Kidney (tissue), 14 donors: ENCODE data around the gene URGCP. TPM values are rescaled to one million over a fixed set of nuclear protein-coding genes. Genes with fewer than 3 reads are reported as not detected.
"Not testable (repeated sequence)": the region's sequence is repeated elsewhere in the genome, so short reads cannot be mapped to it uniquely, and the experiment has no call there.

ENCODE experiments used
- DNase-seq, 5 donors: peaks; one replicate each; pipeline ENCODE4 v3.0.0-alpha.2; 2013 to 2020
- FAIRE-seq: peaks from 2 replicates; lab custom pipeline; 2012; peaks lifted over from hg19 to GRCh38; lab: Jason Lieb, UNC
- H3K27ac ChIP-seq, 2 donors: one replicate each; pipeline ENCODE4 v1.7.0; 2013; ENCODE audit warnings: low read depth in 2 of 2, low read length in 2 of 2, inconsistent platforms in 1 of 2
- H3K27me3 ChIP-seq: one replicate; pipeline ENCODE4 v1.7.1; 2013; ENCODE audit warnings: low read length, inconsistent platforms; ENCODE audit not compliant: control insufficient read depth, insufficient read depth
- H3K36me3 ChIP-seq, 3 donors: one replicate each; pipeline versions ENCODE4 v1.7.0 to v1.7.1; 2013; ENCODE audit warnings: low read length in 3 of 3, control low read depth in 1 of 3, inconsistent platforms in 1 of 3; ENCODE audit not compliant: insufficient read depth in 3 of 3, control insufficient read depth in 2 of 3
- H3K4me1 ChIP-seq, 3 donors: one replicate each; pipeline versions ENCODE4 v1.7.0 to v1.7.1; 2013; ENCODE audit warnings: low read length in 3 of 3, inconsistent platforms in 1 of 3, low read depth in 1 of 3; ENCODE audit not compliant: control insufficient read depth in 2 of 3, insufficient read depth in 2 of 3
- H3K4me3 ChIP-seq, 3 donors: one replicate each; pipeline versions ENCODE4 v1.7.0 to v1.8.1; 2013; ENCODE audit warnings: low read length in 3 of 3, control low read depth in 1 of 3, inconsistent platforms in 1 of 3
- H3K9ac ChIP-seq, 3 donors: one replicate each; pipeline versions ENCODE4 v1.7.0 to v1.7.1; 2013; ENCODE audit warnings: low read length in 3 of 3, control low read depth in 1 of 3, inconsistent platforms in 1 of 3
- H3K9me3 ChIP-seq, 3 donors: one replicate each; pipeline versions ENCODE4 v1.7.0 to v1.7.1; 2013; ENCODE audit warnings: low read length in 3 of 3, control low read depth in 1 of 3, inconsistent platforms in 1 of 3; ENCODE audit not compliant: control insufficient read depth in 2 of 3, insufficient read depth in 1 of 3
- CTCF ChIP-seq: IDR thresholded peaks from 3 replicates; pipeline ENCODE4 v1.5.1; 2012; ENCODE audit warnings: mild to moderate bottlenecking, moderate library complexity, borderline replicate concordance; ENCODE audit not compliant: insufficient read depth; ENCODE audit errors: extremely low read depth
- intact Hi-C: fragments of 100-400 bp; cut with DNase I; formaldehyde crosslinking; loops from one replicate; pipeline ENCODE4 v1.11.1; 2022
- polyA plus RNA-seq: library from polyadenylated mRNA; stranded (reverse); fragments of 350-450 nt; fragmentation: Illumina TruSeq; extraction: RNeasy Lipid Tissue Mini Kit (QIAGEN cat#74804); gene quantifications from one replicate; pipeline ENCODE4 v1.2.3, GENCODE V29; 2014; ENCODE audit warnings: low read depth, low replicate concordance; ENCODE audit not compliant: insufficient read depth
- total RNA-seq: library from RNA; stranded (reverse); fragmentation: NEBNext Ultra II Directional; extraction: Animal tissue kit (Norgen Biotek cat#: 25700); gene quantifications from one replicate; pipeline ENCODE4 v1.2.1, GENCODE V29; 2021
- donor health status: control.
- donor health status: control.
- donor health status: control.
- donor health status: control.
- donor health status: control.
- donor health status: DM: yes; HTN: yes; CAD: no.
- donor health status: Normal renal cell carcinoma (clear cell type).

Gene URGCP
- total and polyA plus RNA-seq, 2 donors from 2014 or later = 32.9 to 41.0 TPM

- H3K4me3 ChIP-seq = no peak overlapping the region
- no peaks in the 10 kb centered on the region for H3K27me3 ChIP-seq
- peaks cover 0 to 2% (median 0%) of the 10 kb centered on the region in 3 donors for H3K36me3 ChIP-seq
- peaks cover 0 to 30% (median 21%) of the 10 kb centered on the region in 3 donors for H3K4me1 ChIP-seq
- H3K27ac ChIP-seq = no peak overlapping the region
- TF ChIP-seq CTCF = no peak
- DNase-seq = no peak
- no peaks in the 10 kb centered on the region for H3K9me3 ChIP-seq
- intact Hi-C loops = no loop called here
- FAIRE-seq = no peak
- H3K9ac ChIP-seq = no peak overlapping the region
Observed at GRCh38 chr7:43902542-43903054, 3.8 kb downstream of the URGCP start.

- H3K4me3 ChIP-seq, DNase-seq, intact Hi-C loops, H3K9ac ChIP-seq, H3K9me3 ChIP-seq, H3K27me3 ChIP-seq, FAIRE-seq, H3K27ac ChIP-seq, H3K36me3 ChIP-seq: not testable (repeated sequence)
- peaks cover 0 to 12% (median 5%) of the 10 kb centered on the region in 3 donors for H3K4me1 ChIP-seq
Observed at GRCh38 chr7:43898571-43898970, 7.8 kb downstream of the URGCP start.

- Histone ChIP-seq H3K27me3 (no peaks in the 10 kb centered on the region), H3K9me3 (no peaks in the 10 kb centered on the region), H3K27ac (no peak overlapping the region), H3K4me3 (no peak overlapping the region), H3K9ac (no peak overlapping the region), H3K4me1 (no peaks in the 10 kb centered on the region), H3K36me3 (peaks cover 0 to 3% (median 2%) of the 10 kb centered on the region in 3 donors)
- intact Hi-C loops = no loop called here
- FAIRE-seq (no peak), DNase-seq (no peak)
- TF ChIP-seq CTCF = no peak
Observed at GRCh38 chr7:43895847-43896415, 10.5 kb downstream of the URGCP start.

- TF ChIP-seq CTCF = no peak
- Histone ChIP-seq H3K9me3 (no peaks in the 10 kb centered on the region), H3K36me3 (peaks cover 0 to 5% (median 3%) of the 10 kb centered on the region in 3 donors), H3K4me3 (no peak overlapping the region), H3K4me1 (peaks cover 0 to 2% (median 0%) of the 10 kb centered on the region in 3 donors), H3K9ac (no peak overlapping the region), H3K27me3 (no peaks in the 10 kb centered on the region), H3K27ac (no peak overlapping the region)
- FAIRE-seq (no peak), DNase-seq (no peak)
- intact Hi-C loops = no loop called here
Observed at GRCh38 chr7:43891069-43891955, 15.1 kb downstream of the URGCP start.
